ENCODE data around the gene DAPK1.
A peak's percentile ranks its signal among the peaks of the same experiment; 100 is the strongest.

DAPK1 gene

GRCh38 chr9:87607859-87608258 is 110.2 kb downstream of the DAPK1 start:
- TF ChIP-seq CTCF (IDR thresholded peaks at IDR 0.05; ENCODE audit: low read depth, low read length) = no peak
- no peak for DNase-seq (ENCODE audit: low read depth in 2 of 2)
- H3K4me3 ChIP-seq (replicated peaks in 1 of 2; ENCODE audit: low read depth in 2 of 2, low read length in 2 of 2) = no peak overlapping the region

GRCh38 chr9:87609002-87609401 is 111.3 kb downstream of the DAPK1 start:
- TF ChIP-seq CTCF (IDR thresholded peaks at IDR 0.05; ENCODE audit: low read depth, low read length) = no peak
- DNase-seq (ENCODE audit: low read depth in 2 of 2) = no peak
- no peak overlapping the region for H3K4me3 ChIP-seq (replicated peaks in 1 of 2; ENCODE audit: low read depth in 2 of 2, low read length in 2 of 2)

- TF ChIP-seq CTCF (IDR thresholded peaks at IDR 0.05; ENCODE audit: low read depth, low read length) = no peak
- DNase-seq (ENCODE audit: low read depth in 2 of 2) = no peak
- H3K4me3 ChIP-seq (replicated peaks in 1 of 2; ENCODE audit: low read depth in 2 of 2, low read length in 2 of 2) = no peak overlapping the region
These were observed 111.8 kb downstream of the DAPK1 start for GRCh38 chr9:87609486-87609885.

- no peak overlapping the region for H3K4me3 ChIP-seq (replicated peaks in 1 of 2; ENCODE audit: low read depth in 2 of 2, low read length in 2 of 2)
- TF ChIP-seq CTCF (IDR thresholded peaks at IDR 0.05; ENCODE audit: low read depth, low read length) = no peak
- peak; percentile 23 to 63 for DNase-seq (ENCODE audit: low read depth in 2 of 2)
These were observed 112.8 kb downstream of the DAPK1 start for GRCh38 chr9:87610200-87611155.

- TF ChIP-seq CTCF (IDR thresholded peaks at IDR 0.05; ENCODE audit: low read depth, low read length) = no peak
- no peak for DNase-seq (ENCODE audit: low read depth in 2 of 2)
- H3K4me3 ChIP-seq (replicated peaks in 1 of 2; ENCODE audit: low read depth in 2 of 2, low read length in 2 of 2) = no peak overlapping the region
These were observed 114.1 kb downstream of the DAPK1 start for GRCh38 chr9:87611776-87612175.

- no peak for DNase-seq (ENCODE audit: low read depth in 2 of 2)
- no peak overlapping the region for H3K4me3 ChIP-seq (replicated peaks in 1 of 2; ENCODE audit: low read depth in 2 of 2, low read length in 2 of 2)
- no peak for TF ChIP-seq CTCF (IDR thresholded peaks at IDR 0.05; ENCODE audit: low read depth, low read length)
These were observed 114.9 kb downstream of the DAPK1 start for GRCh38 chr9:87612536-87612935.
